ENCODE data around the gene GAS2L2.

Gene GAS2L2

DNA sequence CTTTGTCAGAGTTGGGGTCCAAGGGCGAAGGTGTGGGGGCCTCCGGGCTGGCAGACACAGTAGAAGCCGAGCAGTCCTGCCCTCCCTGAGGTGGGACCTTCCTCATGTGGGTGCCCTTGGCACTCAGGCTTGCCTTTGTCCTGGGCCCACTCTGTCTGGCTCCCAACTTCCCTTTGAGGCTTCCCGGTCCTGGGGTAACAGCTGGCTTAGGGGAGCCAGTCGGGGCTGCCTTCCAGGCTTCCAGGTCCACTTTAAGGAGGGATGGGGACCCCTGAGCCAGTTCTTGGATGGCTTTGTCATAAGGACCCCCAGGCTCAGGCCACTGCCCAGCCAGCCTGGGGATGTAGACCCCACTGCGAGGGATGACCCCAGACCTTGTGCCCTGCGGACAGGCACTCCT lies 7.8 kb downstream of the GAS2L2 start:
- H3K9me3 ChIP-seq = no peaks in the 10 kb centered on the region
- peaks cover 65% of the 10 kb centered on the region for H3K27me3 ChIP-seq
- H3K36me3 ChIP-seq = no peaks in the 10 kb centered on the region
- no peaks in the 10 kb centered on the region for H3K4me1 ChIP-seq (ENCODE audit: control insufficient read depth in 1 of 2, insufficient read depth in 1 of 2, low read depth in 1 of 2, low read length in 1 of 2)
- no peak for TF ChIP-seq CTCF (IDR thresholded peaks at IDR 0.05)
- H3K27ac ChIP-seq = no peak overlapping the region
- no peak overlapping the region for H3K4me3 ChIP-seq (ENCODE audit: low read depth in 1 of 2, low read length in 1 of 2)

GRCh38 chr17:35744830-35745229 lies 8.2 kb downstream of the GAS2L2 start:
- H3K27me3 ChIP-seq = peaks cover 65% of the 10 kb centered on the region
- H3K4me3 ChIP-seq (ENCODE audit: low read depth in 1 of 2, low read length in 1 of 2) = no peak overlapping the region
- no peaks in the 10 kb centered on the region for H3K4me1 ChIP-seq (ENCODE audit: control insufficient read depth in 1 of 2, insufficient read depth in 1 of 2, low read depth in 1 of 2, low read length in 1 of 2)
- no peaks in the 10 kb centered on the region for H3K36me3 ChIP-seq
- no peak for TF ChIP-seq CTCF (IDR thresholded peaks at IDR 0.05)
- H3K9me3 ChIP-seq = no peaks in the 10 kb centered on the region
- no peak overlapping the region for H3K27ac ChIP-seq

DNA sequence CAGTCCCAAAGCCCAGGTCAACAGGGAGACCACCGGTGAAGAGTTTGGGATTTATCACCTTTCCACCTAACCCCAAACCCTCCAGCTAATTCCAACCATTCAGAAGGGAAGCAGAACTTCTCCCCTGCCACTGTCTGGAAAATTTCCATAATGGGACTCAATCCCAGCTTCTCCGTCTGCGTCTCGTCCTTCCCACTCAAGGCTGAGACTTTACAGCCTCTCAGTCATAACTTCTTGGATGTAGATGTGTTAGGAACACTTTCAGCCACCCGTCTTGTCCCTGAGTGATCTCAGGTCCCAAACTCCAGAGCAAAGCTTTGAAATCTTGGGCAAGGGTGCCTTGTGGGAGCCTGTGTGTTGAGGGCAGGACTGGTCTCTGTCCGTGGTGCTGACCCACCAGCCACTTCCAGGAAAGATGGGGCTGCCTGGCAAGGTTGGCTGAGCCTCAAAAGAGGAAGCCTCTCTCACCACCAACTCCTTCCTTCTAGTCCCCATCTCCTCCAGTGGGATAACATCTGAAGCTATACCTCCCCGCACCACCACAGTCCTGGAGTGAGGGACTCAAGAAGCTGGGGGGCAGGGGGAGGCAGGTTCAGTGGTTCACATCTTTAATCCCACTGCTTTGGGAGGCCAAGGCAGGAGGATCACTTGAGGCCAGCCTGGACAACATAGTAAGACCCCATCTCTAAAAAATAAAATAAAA lies 9.3 kb downstream of the GAS2L2 start:
- Histone ChIP-seq H3K27me3 (peaks cover 65% of the 10 kb centered on the region), H3K4me3 (ENCODE audit: low read depth in 1 of 2, low read length in 1 of 2) (no peak overlapping the region), H3K36me3 (no peaks in the 10 kb centered on the region), H3K9me3 (no peaks in the 10 kb centered on the region), H3K27ac (no peak overlapping the region), H3K4me1 (ENCODE audit: control insufficient read depth in 1 of 2, insufficient read depth in 1 of 2, low read depth in 1 of 2, low read length in 1 of 2) (no peaks in the 10 kb centered on the region)
- TF ChIP-seq CTCF (IDR thresholded peaks at IDR 0.05) = no peak

- Histone ChIP-seq H3K9me3 (no peaks in the 10 kb centered on the region), H3K36me3 (no peaks in the 10 kb centered on the region), H3K4me3 (ENCODE audit: low read depth in 1 of 2, low read length in 1 of 2) (no peak overlapping the region), H3K27me3 (peaks cover 65% of the 10 kb centered on the region), H3K27ac (no peak overlapping the region), H3K4me1 (ENCODE audit: control insufficient read depth in 1 of 2, insufficient read depth in 1 of 2, low read depth in 1 of 2, low read length in 1 of 2) (no peaks in the 10 kb centered on the region)
- TF ChIP-seq CTCF (IDR thresholded peaks at IDR 0.05) = no peak
Measured at GRCh38 chr17:35742896-35743477, 10.1 kb downstream of the GAS2L2 start.

DNA sequence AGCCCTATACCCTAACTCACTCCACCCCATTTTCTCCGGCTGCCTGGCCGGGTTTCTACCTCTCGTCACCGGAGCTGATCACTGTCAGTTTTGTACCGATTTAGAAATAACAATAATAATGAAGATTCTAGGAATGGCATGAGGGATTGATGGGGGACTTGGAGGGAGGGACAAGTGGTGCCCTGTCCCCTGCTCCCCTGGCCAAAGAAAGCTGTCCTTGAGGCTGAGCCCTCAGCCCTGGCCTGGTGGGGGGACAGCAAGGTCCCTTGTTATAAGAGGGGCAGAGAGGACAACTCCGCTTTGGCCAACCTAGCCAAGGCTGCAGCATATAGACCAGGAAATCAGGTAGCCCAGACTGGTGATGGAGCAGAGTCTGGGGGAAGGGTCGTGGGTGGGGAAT lies 10.5 kb downstream of the GAS2L2 start:
- peaks cover 61% of the 10 kb centered on the region for H3K27me3 ChIP-seq
- TF ChIP-seq CTCF (IDR thresholded peaks at IDR 0.05) = no peak
- no peaks in the 10 kb centered on the region for H3K9me3 ChIP-seq
- H3K27ac ChIP-seq = no peak overlapping the region
- no peaks in the 10 kb centered on the region for H3K4me1 ChIP-seq (ENCODE audit: control insufficient read depth in 1 of 2, insufficient read depth in 1 of 2, low read depth in 1 of 2, low read length in 1 of 2)
- no peak overlapping the region for H3K4me3 ChIP-seq (ENCODE audit: low read depth in 1 of 2, low read length in 1 of 2)
- H3K36me3 ChIP-seq = no peaks in the 10 kb centered on the region

Measured in neutrophil (primary cell).